Skin epidermis (tissue), 12 donors: ENCODE data around the gene FBXW8.

Experiments used
- H3K27ac ChIP-seq, 21 experiments: fragments of 200-600 bp; sonication (generic) in 11 of 21; one replicate each; pipeline ENCODE4 v1.5.0; 2020; ENCODE audit warnings: mild to moderate bottlenecking in 3 of 21, inconsistent platforms in 2 of 21, moderate library complexity in 2 of 21
- H3K4me3 ChIP-seq, 7 experiments: fragments of 200-600 bp; sonication (generic) in 2 of 7; one replicate each; pipeline ENCODE4 v1.5.0; 2020; ENCODE audit warnings: inconsistent platforms in 2 of 7, mild to moderate bottlenecking in 2 of 7, moderate library complexity in 1 of 7

FBXW8 gene, protein sequence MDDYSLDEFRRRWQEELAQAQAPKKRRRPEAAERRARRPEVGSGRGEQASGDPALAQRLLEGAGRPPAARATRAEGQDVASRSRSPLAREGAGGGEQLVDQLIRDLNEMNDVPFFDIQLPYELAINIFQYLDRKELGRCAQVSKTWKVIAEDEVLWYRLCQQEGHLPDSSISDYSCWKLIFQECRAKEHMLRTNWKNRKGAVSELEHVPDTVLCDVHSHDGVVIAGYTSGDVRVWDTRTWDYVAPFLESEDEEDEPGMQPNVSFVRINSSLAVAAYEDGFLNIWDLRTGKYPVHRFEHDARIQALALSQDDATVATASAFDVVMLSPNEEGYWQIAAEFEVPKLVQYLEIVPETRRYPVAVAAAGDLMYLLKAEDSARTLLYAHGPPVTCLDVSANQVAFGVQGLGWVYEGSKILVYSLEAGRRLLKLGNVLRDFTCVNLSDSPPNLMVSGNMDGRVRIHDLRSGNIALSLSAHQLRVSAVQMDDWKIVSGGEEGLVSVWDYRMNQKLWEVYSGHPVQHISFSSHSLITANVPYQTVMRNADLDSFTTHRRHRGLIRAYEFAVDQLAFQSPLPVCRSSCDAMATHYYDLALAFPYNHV

DNA sequence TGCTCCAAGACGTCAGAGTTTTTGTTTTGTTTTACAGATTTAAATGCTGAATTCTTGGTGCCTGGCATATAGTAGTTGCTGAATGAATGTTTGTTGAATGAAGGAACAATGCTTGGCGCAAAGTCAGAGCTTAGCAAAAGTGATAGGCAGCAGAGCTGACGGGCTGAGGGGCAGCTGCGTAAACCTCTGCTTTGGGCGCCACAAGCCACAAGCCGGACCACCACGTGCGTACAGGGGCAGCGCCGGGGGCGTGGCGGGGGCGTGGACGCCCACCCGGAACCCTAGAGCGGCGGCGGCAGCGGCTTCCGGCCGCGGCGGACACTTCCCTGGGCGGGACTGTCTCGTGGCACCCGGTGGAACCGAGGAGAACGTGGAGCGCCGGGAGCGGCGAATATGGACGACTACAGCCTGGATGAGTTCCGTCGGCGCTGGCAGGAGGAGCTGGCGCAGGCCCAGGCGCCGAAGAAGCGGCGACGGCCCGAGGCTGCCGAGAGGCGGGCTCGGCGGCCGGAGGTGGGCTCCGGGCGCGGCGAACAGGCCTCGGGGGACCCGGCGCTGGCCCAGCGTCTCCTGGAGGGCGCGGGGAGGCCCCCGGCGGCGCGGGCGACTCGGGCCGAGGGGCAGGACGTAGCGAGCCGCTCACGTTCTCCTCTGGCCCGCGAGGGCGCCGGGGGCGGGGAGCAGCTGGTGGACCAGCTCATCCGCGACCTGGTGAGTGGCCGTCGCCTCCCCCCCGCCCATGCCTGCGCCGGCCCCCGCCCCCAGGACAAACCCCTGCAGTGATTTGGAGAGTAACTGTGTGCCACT lies at the start of gene FBXW8:
Gene FBXW8 (plus strand): TSS at position 306 of the 807 bp plus-strand sequence. CDS start 88 bp downstream, at position 394.
- Histone ChIP-seq H3K4me3 (peak within 1 kb of the TSS; percentile 66 to 100 (median 87)), H3K27ac (peak within 1 kb of the TSS; percentile 44 to 97 (median 88))

- no peak overlapping the region for H3K4me3 ChIP-seq
Observed at GRCh38 chr12:116861320-116861719, 49.4 kb upstream of the FBXW8 start.

DNA sequence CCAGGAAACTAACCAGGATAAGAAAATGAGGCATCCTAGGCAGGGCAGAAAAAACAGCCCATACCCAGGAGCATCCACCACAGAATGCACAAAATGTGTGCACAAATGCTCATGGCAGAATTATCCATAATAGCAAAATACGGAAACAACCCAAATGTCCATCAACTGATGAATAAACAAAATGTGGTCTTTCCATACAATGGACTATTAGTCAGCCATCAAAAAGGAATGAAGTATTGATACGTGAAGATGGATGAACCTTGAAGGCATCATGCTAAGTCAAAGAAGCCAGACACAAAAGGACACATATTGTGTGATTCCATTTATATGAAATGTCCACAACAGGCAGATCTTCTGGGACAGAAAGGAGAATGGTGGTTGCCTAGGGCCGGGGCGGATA lies 48.6 kb upstream of the FBXW8 start:
- Histone ChIP-seq H3K27ac (no peak overlapping the region), H3K4me3 (no peak overlapping the region)

More at GRCh38 chr12:116861320-116861719, 49.4 kb upstream of the FBXW8 start:
- H3K27ac ChIP-seq: no peak overlapping the region

- H3K4me3 ChIP-seq: no peak overlapping the region
Observed at GRCh38 chr12:116863275-116863767, 47.4 kb upstream of the FBXW8 start.

DNA sequence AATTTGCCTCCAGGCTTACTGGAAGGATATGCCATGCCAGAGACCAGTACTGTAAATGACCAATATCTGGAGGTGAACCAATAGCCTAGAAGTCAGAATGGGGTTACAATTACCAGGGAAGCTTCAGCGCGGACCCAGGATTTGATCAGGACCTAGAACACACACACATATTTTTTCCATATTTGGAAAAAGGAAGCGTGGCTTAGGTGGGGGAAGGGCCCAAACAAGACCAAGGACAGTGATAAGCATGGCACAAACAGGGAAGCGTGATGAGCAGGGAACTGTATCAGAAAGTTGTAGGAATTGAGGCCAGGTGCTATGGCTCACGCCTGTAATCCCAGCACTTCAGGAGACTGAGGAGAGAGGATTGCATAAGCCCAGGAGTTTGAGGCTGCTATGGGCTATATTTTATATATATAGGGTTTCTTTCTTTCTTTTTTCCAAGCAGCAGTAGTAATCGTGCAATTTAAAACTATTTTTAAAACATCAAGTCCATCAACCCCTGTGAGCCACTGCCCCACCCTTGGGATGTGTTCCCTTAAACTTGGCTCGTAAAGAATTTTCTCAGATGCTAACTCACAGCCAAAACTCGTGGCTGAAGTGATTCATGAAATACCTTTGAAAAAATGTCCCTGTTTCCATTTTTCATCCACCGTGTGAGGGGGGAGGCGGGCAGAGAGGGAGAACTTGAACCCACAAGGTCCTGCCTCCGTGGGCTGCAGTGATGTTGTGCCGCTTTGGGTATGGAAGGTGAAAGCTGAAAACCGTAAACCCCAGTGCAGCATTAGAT lies 46.2 kb upstream of the FBXW8 start:
- no peak overlapping the region for H3K4me3 ChIP-seq
- peak overlapping the region in 1 of 21 experiments; percentile 50 for H3K27ac ChIP-seq

More at GRCh38 chr12:116863275-116863767, 47.4 kb upstream of the FBXW8 start:
- no peak overlapping the region for H3K27ac ChIP-seq

DNA sequence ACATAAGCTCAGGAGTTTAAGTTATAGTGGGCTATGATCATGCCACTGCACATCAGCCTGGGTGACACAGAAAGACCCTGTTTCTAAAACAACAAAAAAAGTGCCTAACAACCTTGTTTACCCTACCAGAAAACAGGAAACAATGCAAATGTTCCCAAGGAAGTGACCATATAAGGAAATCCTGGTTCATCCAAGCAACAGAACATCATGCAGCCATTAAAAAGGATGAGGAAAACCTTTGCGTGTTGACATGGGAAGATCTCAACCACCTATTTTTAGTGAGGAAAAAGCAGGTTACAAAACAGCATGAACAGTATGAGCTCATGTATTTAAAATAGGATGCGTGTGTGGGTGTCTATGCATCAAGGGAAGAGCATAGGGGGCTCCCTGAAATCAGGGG lies 43.2 kb upstream of the FBXW8 start:
- Histone ChIP-seq H3K27ac (no peak overlapping the region), H3K4me3 (no peak overlapping the region)

DNA sequence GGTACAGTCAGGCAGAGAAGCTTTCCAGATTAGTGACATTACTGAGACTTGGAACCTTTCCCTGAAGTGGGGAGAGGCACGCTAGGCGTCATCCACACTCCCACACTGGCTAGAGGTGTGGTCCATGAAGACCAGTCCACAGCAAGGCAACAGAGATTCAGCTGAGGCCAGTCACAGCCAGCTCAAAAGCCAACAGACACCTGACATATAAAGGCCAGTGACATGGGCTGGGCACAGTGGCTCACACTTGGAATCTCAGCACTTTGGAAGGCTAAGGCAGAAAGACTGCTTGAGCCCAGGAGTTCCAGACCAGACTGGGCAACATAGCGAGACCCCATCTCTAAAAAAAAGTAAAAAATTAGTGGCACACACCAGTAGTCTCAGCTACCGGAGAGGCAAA lies 40.4 kb upstream of the FBXW8 start:
- H3K4me3 ChIP-seq: no peak overlapping the region
- no peak overlapping the region for H3K27ac ChIP-seq

GRCh38 chr12:116874324-116874995 lies 36.3 kb upstream of the FBXW8 start:
- Histone ChIP-seq H3K4me3 (no peak overlapping the region), H3K27ac (no peak overlapping the region)

DNA sequence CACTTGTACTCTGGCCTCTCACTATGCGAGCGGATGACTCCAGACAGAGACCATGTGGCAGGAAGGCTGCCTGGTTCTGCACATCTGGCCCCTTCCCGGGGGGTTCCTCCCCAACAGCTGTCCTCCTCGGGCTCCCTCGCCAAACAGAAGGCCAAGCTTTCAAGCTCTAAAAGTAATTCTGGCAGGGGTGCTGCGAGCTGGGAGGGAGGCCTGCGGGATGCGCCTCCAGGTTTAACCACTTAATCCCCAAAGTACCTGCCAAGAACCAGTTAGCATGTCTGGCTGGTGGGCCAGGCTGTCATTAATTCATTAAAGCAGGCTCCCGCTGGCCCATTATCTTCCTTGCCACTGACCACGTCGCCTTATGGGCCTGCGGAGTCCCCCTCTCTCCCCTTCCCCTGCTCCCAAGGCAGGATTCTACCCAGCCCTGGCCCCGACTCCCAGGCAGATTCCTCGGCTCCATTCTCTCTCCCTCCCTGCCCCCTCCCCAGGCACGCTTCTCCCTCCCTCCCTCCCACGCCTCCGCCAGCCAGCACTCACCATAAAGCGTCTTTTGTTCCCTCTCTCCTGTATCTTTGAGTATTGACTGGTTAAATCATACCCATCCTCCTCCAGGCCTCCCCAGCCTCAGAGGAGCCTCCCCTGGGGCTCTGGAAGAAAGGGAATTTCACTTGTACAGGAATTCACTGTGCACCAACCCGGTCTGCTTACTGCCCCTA lies 34.4 kb upstream of the FBXW8 start:
- H3K27ac ChIP-seq: no peak overlapping the region
- no peak overlapping the region for H3K4me3 ChIP-seq

GRCh38 chr12:116878567-116879508 lies 31.9 kb upstream of the FBXW8 start:
- Histone ChIP-seq H3K4me3 (peak overlapping the region; percentile 1 to 36 (median 15)), H3K27ac (no peak overlapping the region)

- Histone ChIP-seq H3K27ac (no peak overlapping the region), H3K4me3 (peak overlapping the region; percentile 1 to 36 (median 15))
Observed at GRCh38 chr12:116879509-116880212, 31.1 kb upstream of the FBXW8 start.

DNA sequence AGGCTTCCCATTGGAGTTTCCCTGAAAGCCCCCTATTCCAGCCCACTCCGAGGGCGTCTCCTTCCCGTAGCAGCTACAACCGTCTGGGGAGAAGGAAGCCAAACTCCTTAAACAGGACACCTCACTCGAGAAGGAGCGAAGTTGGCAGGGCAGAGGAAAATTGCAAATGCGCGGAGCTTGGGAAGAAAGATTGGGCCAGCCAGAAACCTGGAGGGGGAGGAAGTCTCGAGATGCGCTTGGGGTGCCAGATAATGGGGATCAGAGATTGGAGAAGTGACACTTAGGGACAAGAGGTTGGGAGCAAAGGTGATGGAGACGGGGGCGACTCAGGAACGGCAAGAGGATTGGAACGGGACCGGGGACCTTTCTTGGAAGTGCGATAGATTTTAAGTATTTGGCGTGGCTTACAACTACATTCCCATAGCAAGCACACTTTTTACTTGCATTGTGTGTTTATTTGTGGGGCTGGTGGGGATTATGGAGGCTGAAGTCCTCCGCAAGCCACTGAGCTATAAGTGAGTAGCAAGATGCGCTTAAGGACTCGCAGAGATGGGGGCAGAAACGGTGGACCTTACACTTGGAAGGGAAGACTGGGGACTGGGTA lies 30.4 kb upstream of the FBXW8 start:
- no peak overlapping the region for H3K27ac ChIP-seq
- peak overlapping the region in 4 of 7 experiments; percentile 6 to 31 (median 25) for H3K4me3 ChIP-seq

GRCh38 chr12:116880817-116881324 lies 29.9 kb upstream of the FBXW8 start:
- Histone ChIP-seq H3K4me3 (peak overlapping the region in 4 of 7 experiments; percentile 6 to 31 (median 25)), H3K27ac (no peak overlapping the region)

GRCh38 chr12:116881325-116881876 lies 29.3 kb upstream of the FBXW8 start, which contains the start of gene HRK:
Gene HRK, minus strand, starts transcription at chr12:116881441. Its CDS starts 134 bp downstream, at chr12:116881307.
- no peak within 1 kb of the TSS for H3K27ac ChIP-seq
- H3K4me3 ChIP-seq: peak within 1 kb of the TSS in 4 of 7 experiments; percentile 6 to 31 (median 25)

DNA sequence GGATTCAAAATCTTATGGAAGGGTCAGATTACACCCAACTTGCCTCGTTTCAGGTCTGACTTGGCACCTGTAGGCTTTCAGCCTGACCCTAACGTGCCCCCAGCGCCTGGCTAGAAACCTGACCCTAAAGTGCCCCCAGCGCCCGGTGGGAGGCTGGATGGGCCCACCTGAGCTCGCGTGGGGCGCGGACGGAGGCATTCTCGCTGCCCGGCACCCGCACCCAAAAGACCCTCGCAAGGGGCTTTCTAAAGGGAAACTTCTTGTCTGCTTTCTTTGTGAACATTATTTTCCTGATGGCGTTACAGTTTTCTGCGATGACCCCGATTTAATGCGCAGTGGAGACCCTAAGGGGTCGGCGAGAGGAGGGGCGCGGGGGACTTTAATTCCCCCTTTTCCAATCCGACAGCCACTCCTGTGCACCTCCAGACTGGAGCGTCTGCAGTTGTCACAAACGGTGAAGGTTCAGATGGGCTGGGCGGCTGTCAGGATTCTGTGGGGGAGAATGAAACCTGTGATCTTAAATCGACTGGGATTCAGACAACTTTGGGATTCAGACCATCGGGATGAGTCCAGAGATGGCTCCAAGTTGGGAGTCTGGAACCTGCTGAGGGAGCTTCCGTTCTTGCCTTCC lies 28.8 kb upstream of the FBXW8 start:
- no peak overlapping the region for H3K4me3 ChIP-seq

More for the DNA sequence above, 28.8 kb upstream of the FBXW8 start:
- no peak overlapping the region for H3K27ac ChIP-seq
